ENCODE data around the gene VGLL4.

- TF ChIP-seq POLR2A (IDR thresholded peaks at IDR 0.05; ENCODE audit: low read length) = no peak
- no peak for TF ChIP-seq GATA1 (IDR thresholded peaks at IDR 0.05; ENCODE audit: low read depth, low read length)
These were observed 20.8 kb downstream of the VGLL4 start for GRCh38 chr3:11622586-11623550.

Data from erythroblast (primary cell).